GM19351 (cell line): ENCODE results near the gene VPS54.
A peak's percentile ranks its signal among the peaks of the same experiment; 100 is the strongest.
"Not testable (repeated sequence)": the region's sequence is repeated elsewhere in the genome, so short reads cannot be mapped to it uniquely, and the experiment has no call there.

Experiments
- ATAC-seq: cut with Tn5 transposase; IDR thresholded peaks from one replicate; pipeline ENCODE4 v1.9.1; 2021; ENCODE audit warnings: mild to moderate bottlenecking, moderate library complexity; ENCODE audit not compliant: unreplicated experiment

The VPS54 gene

GRCh38 chr2:63996582-63997198 lies 22.5 kb downstream of the VPS54 start:
- not testable (repeated sequence) for ATAC-seq

GRCh38 chr2:63994329-63995070 lies 24.7 kb downstream of the VPS54 start:
- ATAC-seq, result not testable (repeated sequence)

- no peak for ATAC-seq
Observed at GRCh38 chr2:63993871-63994270, 25.4 kb downstream of the VPS54 start.

- ATAC-seq, result not testable (repeated sequence)
Observed at GRCh38 chr2:63993130-63993584, 26.1 kb downstream of the VPS54 start.

GRCh38 chr2:63992061-63992685 lies 27.1 kb downstream of the VPS54 start:
- no peak for ATAC-seq

GRCh38 chr2:63991173-63991999 lies 27.8 kb downstream of the VPS54 start:
- ATAC-seq, result not testable (repeated sequence)

DNA sequence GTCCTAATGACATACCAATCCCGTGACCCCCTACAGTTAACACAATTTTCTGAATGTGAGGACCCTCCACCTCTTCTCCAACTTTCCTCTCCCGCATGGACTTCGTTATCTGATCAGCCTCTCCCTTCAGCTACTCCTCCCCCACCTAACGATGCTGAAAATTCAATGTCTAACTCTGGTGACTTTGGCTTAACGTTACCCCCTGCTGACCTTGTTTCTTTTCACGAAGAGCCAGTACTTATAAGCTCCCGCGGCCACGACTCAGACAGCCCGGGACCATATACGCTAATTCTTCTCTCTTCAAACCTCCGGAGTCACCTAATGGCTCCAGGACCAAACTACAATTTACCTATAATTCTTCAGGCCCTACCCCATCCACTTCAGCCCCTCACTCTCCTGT lies 29.2 kb downstream of the VPS54 start:
- no peak for ATAC-seq

GRCh38 chr2:63988842-63989436 lies 30.3 kb downstream of the VPS54 start:
- ATAC-seq, result not testable (repeated sequence)

GRCh38 chr2:63984606-63985359 lies 34.4 kb downstream of the VPS54 start:
- no peak for ATAC-seq

GRCh38 chr2:63983986-63984605 lies 35.1 kb downstream of the VPS54 start:
- ATAC-seq, result no peak

DNA sequence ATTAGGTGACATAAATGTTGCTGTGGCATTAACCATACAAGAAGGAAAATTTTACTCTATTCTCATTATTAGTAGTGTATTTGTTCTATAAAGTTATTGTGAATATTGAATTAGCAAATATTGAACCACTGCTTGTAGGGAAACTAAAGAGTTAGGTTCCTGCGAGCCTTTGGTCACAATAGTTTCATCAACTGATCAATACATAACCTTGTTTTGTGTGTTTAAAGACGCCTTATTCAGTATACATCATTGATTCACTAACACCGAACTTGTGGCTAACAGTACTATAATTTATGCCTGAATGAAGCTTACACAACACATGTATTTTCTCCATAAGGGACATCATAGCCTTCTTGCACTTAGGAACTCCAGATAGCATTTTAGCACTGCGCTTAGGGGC lies 36.9 kb downstream of the VPS54 start:
- no peak for ATAC-seq

DNA sequence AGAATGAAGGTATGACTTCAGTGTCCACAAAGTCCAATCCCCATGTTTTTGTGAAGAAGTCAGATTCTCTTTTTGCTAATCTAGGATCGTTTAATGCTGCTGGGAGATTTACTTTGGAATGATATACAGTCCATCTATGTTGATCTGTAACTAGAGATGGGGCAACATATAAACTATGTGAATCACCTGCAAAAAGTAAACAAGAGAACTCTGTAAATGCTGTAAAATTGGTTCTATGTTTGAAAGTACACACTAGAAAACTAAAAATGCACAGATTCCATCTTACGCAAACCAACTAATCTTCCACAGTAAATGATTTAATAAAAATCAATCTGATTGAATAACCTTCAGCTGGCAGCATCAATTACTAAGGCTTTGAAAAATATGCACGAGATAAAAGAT lies 37.5 kb downstream of the VPS54 start:
- ATAC-seq, result no peak

DNA sequence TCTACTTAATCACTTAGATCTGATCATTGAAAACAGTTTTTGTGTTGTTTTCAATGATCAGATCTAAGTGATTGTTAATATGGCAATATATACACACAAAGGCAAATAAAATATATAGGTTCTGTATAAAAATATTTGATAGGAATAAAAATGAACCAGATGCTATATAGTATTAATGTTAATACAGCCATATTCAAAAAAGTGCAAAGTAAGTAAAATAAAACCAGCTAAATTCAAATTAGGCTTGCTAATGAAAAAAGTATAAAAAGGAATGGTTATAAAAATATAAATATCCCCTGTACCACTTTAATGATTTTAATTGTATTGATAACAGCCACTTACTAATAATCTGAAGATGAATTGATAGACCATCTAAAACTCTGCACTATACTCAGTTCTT lies 38.4 kb downstream of the VPS54 start:
- no peak for ATAC-seq

DNA sequence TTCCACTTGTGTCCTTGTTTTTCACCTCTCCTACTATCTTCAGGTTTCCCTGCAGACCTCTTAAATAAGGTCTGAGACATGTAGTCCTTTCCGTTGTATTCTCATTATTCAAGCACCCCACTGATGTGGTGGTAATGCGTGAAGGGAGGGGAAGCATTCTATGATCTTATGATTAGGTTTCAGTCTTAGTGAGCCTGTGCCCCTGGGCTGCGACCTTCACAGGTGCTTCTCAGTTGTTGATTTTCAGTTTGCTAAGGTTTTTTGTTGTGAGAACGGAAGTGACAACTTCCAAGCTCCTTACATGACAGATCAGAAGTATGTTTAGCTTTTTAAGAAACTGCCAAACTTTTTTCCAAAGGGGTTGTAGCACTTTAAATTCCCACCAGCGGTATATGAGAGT lies 41.3 kb downstream of the VPS54 start:
- peak; percentile 99 for ATAC-seq

DNA sequence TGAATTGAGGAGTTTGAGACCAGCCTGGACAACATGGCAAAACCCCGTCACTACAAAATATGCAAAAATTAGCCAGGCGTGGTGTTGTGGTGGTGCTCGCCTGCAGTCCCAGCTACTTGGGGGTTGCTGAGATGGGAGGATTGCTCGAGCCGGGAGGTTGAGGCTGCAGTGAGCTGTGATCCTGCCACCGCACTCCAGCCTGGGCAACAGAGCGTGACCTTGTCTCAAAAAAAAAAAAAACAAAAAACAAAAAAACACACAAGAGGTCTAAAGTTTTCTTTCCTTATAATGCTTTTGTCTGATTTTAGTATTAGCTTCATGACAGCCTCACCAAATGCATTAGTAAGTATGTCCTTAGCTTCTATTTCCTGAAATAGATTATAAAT lies 43.1 kb downstream of the VPS54 start:
- ATAC-seq, result no peak

DNA sequence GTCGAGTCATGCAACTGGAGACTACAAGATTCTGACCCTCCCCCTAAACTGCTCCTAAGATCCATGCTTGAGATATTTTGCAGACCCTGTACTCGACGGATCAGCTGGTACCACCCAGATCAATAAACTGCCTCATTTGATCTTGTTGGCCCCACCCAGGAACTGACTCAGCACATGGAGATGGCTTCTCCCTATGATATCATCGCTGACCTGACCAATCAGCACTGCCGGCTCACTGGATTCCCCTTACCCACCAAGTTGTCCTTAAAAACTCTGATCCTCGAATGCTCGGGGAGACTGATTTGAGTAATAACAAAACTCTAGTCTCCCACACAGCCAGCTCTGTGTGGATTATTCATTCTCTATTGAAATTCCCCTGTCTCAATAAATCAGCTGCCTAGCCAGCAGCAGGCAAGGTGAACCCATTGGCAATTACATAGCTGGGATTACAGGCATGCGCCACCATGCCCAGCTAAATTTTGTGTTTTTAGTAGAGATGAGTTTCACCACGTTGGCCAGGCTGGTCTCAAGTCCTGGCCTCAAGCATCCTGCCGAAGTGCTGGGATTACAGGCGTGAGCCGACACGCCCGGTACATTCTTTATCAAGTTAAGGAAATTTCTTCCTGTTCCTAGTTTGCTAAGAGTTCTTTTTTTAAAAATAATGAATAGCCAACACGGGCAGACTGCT lies 43.6 kb downstream of the VPS54 start:
- ATAC-seq, result no peak

DNA sequence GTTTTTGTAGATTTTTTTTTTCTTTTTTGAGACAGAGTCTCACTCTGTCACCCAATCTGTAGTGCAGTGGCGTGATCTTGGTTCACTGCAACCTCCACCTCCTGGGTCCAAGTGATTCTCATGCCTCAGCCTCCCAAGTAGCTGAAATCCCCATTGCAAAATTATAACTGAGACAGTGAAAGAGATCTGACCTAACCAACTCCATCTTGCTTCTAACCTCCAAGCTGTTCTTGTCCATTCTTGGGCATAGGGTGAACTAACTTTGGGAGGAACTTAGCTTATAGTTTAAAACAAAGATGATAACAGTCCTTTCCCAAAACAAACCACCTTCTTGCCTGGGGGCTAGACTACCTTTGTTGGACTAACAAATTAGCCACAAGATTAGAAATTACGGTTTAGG lies 44.2 kb downstream of the VPS54 start:
- ATAC-seq, result not testable (repeated sequence)

DNA sequence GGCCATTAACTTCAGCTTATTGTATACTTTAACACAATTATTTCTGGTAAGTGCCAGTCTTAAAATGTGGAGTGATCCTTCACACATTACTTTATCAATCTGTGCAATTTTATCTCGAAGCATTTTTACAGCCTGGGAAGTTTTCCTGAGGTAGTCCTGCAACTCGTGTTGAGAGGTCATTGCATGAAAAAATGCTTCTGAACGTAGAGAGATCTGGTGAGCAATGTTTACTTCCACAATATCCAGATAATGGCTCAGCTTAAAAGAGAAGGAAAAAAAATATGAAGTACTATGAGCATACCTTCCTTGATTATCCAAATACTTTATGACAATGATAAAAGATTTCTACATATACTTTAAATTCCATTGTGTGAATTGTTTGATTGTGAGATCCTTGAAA lies 57.0 kb downstream of the VPS54 start:
- no peak for ATAC-seq

GRCh38 chr2:63950414-63950813 lies 68.8 kb downstream of the VPS54 start:
- no peak for ATAC-seq
